Keratinocyte (primary cell): ENCODE data around the gene CDCA4. TPM values are rescaled to one million over a fixed set of nuclear protein-coding genes. Genes with fewer than 3 reads are reported as not detected.

Experiments
- DNase-seq: peaks from one replicate; pipeline ENCODE4 v3.0.0-alpha.2; 2011; ENCODE audit warnings: low read depth, missing footprints, low spot score
- FAIRE-seq: peaks from 2 replicates; lab custom pipeline; 2011; peaks lifted over from hg19 to GRCh38; lab: Jason Lieb, UNC
- H2AFZ ChIP-seq: 2 replicates; pipeline ENCODE4 v1.6.0; 2012; ENCODE audit warnings: low read length, control low read depth, inconsistent platforms; ENCODE audit not compliant: control insufficient read depth
- H3K27ac ChIP-seq: 2 replicates; pipeline ENCODE4 v1.5.1; 2011; ENCODE audit warnings: low read length; ENCODE audit not compliant: control insufficient read depth, insufficient read depth
- H3K27me3 ChIP-seq: 3 replicates; pipeline ENCODE4 v1.6.0; 2011; ENCODE audit warnings: low read length; ENCODE audit not compliant: control insufficient read depth, insufficient read depth; ENCODE audit errors: extremely low read depth
- H3K36me3 ChIP-seq, 2 experiments: 2 replicates in 1 of 2; 3 replicates in 1 of 2; pipeline ENCODE4 v1.5.1; 2011; ENCODE audit warnings: low read length in 2 of 2, mild to moderate bottlenecking in 1 of 2; ENCODE audit not compliant: control insufficient read depth in 2 of 2, insufficient read depth in 2 of 2; ENCODE audit errors: extremely low read depth in 1 of 2
- H3K4me1 ChIP-seq: 3 replicates; pipeline ENCODE4 v1.5.1; 2011; ENCODE audit warnings: low read length; ENCODE audit not compliant: control insufficient read depth, insufficient read depth; ENCODE audit errors: extremely low read depth
- H3K4me2 ChIP-seq: 3 replicates; pipeline ENCODE4 v1.6.0; 2011; ENCODE audit warnings: low read depth, low read length; ENCODE audit not compliant: control insufficient read depth, insufficient read depth; ENCODE audit errors: extremely low read depth
- H3K4me3 ChIP-seq, 3 experiments: fragments of 200-600 bp in 1 of 3; sonication (generic) in 1 of 3; 2 replicates in 2 of 3; 3 replicates in 1 of 3; pipeline ENCODE4 v1.5.1; 2011 to 2016; ENCODE audit warnings: low read length in 3 of 3, mild to moderate bottlenecking in 3 of 3, control low read depth in 2 of 3, inconsistent platforms in 1 of 3, low read depth in 1 of 3, mixed read lengths in 1 of 3, mixed run types in 1 of 3, moderate library complexity in 1 of 3; ENCODE audit not compliant: control insufficient read depth in 2 of 3, insufficient read depth in 2 of 3; ENCODE audit errors: extremely low read depth in 1 of 3
- H3K79me2 ChIP-seq: 2 replicates; pipeline ENCODE4 v1.6.0; 2012; ENCODE audit warnings: low read length; ENCODE audit not compliant: control insufficient read depth, insufficient read depth
- H3K9ac ChIP-seq: 3 replicates; pipeline ENCODE4 v1.6.0; 2011; ENCODE audit warnings: low read length; ENCODE audit not compliant: control insufficient read depth, insufficient read depth; ENCODE audit errors: extremely low read depth
- H3K9me1 ChIP-seq: 3 replicates; pipeline ENCODE4 v1.6.0; 2011; ENCODE audit warnings: low read length; ENCODE audit not compliant: control insufficient read depth, insufficient read depth; ENCODE audit errors: extremely low read depth
- H3K9me3 ChIP-seq: 2 replicates; pipeline ENCODE4 v1.5.1; 2012; ENCODE audit warnings: low read depth, low read length; ENCODE audit not compliant: control insufficient read depth
- H4K20me1 ChIP-seq: 3 replicates; pipeline ENCODE4 v1.6.0; 2011; ENCODE audit warnings: low read length; ENCODE audit not compliant: control insufficient read depth, insufficient read depth; ENCODE audit errors: extremely low read depth
- EZH2 ChIP-seq: IDR thresholded peaks from one replicate; pipeline ENCODE4 v1.6.1; 2012; ENCODE audit warnings: inconsistent platforms, mild to moderate bottlenecking, low read length, moderate library complexity
- dilution Hi-C: fragments of 300-500 bp; cut with MboI; formaldehyde crosslinking; loops from one replicate; pipeline ENCODE4 v1.7.0; 2020; ENCODE audit warnings: low sequenced_read_pairs; ENCODE audit not compliant: extremely low pct_ligation_motif_present
- polyA plus RNA-seq, 5 experiments: library from polyadenylated mRNA; depleted of rRNA in 3 of 5; stranded (reverse) in 3 of 5; stranded (forward) in 1 of 5; unstranded in 1 of 5; fragments of >200 nt; gene quantifications; 1 replicate in 1 of 5; 2 replicates in 3 of 5; 3 replicates in 1 of 5; pipeline versions ENCODE4 v1.2.1 to v1.2.3, GENCODE V29; 2011 to 2012; ENCODE audit warnings: missing spikeins in 2 of 5, low read depth in 1 of 5, low replicate concordance in 1 of 5
- TF ChIP-seq, protein P1 (sequence below), 3 experiments: IDR thresholded peaks in 1 of 3; conservative IDR thresholded peaks in 1 of 3; optimal IDR thresholded peaks in 1 of 3; 2 replicates in 2 of 3; 3 replicates in 1 of 3; pipeline versions ENCODE3 to v1.5.1; 2011; ENCODE audit warnings: low read length in 3 of 3, mild to moderate bottlenecking in 3 of 3, moderate library complexity in 2 of 3, control low read depth in 1 of 3, inconsistent platforms in 1 of 3; ENCODE audit not compliant: insufficient read depth in 2 of 3; ENCODE audit errors: extremely low read depth in 1 of 3

The CDCA4 gene
- polyA plus RNA-seq, 1 donor (not counting 4 experiments of a cell fraction or from before 2014, with no cell fraction given): 35.7 TPM

DNA sequence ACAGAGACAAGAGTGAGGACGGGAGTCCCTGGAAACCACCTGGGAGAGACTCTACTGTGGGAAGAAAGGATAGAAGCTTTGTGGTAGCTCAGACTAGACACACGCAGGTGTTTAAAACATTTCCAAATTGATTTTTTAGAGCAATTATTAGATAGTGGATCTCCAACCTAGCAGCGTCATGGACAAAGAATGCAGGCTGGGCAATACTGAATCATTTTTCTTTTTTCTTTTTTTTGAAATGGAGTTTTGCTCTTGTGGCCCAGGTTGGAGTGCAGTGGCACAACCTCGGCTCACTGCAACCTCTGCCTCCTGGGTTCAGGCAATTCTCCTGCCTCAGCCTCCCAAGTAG lies 31.2 kb upstream of the CDCA4 start:
- Histone ChIP-seq H3K4me1 (no peaks in the 10 kb centered on the region), H4K20me1 (no peaks in the 10 kb centered on the region), H3K79me2 (no peaks in the 10 kb centered on the region), H3K36me3 (peaks cover 0 to 22% of the 10 kb centered on the region in 2 experiments), H3K27me3 (no peaks in the 10 kb centered on the region), H3K4me3 (no peak overlapping the region), H3K27ac (no peak overlapping the region), H3K9ac (no peak overlapping the region), H2AFZ (no peak overlapping the region), H3K4me2 (no peak overlapping the region), H3K9me3 (no peaks in the 10 kb centered on the region), H3K9me1 (no peaks in the 10 kb centered on the region)
- dilution Hi-C loops: no loop called here
- no peak for TF ChIP-seq EZH2
- TF ChIP-seq, protein P1, sequence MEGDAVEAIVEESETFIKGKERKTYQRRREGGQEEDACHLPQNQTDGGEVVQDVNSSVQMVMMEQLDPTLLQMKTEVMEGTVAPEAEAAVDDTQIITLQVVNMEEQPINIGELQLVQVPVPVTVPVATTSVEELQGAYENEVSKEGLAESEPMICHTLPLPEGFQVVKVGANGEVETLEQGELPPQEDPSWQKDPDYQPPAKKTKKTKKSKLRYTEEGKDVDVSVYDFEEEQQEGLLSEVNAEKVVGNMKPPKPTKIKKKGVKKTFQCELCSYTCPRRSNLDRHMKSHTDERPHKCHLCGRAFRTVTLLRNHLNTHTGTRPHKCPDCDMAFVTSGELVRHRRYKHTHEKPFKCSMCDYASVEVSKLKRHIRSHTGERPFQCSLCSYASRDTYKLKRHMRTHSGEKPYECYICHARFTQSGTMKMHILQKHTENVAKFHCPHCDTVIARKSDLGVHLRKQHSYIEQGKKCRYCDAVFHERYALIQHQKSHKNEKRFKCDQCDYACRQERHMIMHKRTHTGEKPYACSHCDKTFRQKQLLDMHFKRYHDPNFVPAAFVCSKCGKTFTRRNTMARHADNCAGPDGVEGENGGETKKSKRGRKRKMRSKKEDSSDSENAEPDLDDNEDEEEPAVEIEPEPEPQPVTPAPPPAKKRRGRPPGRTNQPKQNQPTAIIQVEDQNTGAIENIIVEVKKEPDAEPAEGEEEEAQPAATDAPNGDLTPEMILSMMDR (optimal IDR thresholded peaks at IDR 0.05 in 1 of 3, IDR thresholded peaks at IDR 0.05 in 1 of 3, conservative IDR thresholded peaks at IDR 0.05 in 1 of 3; ENCODE audit: extremely low read depth in 1 of 3, insufficient read depth in 2 of 3, low read length in 3 of 3): no peak
- DNase-seq (no peak), FAIRE-seq (no peak)

DNA sequence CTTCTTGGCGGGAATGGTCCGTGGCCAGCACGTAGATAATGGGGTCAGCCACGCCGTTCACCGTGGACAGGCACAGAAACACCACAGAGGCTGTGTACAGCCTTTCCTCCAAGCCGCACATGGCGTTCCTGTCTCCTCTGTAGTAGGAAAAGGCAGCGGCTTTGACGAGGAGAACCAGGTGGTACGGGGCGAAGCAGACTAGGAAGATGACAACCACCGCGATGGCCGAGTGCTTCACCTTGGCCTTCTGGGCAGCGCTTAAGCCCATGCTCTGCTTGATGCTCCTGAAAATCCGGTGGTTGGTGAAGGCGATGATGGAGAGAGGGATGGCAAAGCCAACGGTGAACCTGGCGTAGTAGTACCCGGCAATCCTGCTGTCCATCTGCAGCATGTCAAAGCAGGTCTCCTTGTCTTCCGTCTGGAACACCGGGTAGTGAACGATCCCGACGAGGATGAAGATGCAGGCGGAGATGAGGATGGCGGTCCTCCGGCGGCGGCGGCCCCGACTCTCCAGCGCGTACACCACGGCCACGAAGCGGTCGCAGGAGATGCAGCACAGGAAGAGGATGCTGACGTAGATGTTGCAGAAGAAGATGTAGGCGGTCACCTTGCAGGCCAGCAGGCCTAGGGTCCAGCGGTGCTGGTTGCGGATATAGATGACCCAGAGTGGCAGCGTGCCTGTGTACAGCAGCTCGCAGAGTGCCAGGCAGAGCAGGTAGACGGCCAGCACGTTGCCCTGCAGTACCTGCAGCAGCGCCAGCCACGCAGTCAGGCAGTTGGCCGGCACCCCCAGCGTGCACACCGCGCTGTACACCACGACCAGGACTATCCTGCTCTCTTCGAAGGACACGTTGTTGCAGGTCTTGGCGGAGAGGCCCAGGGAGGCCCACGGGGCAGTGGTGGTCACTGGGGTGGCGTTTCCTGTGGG lies 30.6 kb upstream of the CDCA4 start:
- no peak overlapping the region for H3K4me3 ChIP-seq
- H3K27ac ChIP-seq: no peak overlapping the region
- TF ChIP-seq, protein P1 (optimal IDR thresholded peaks at IDR 0.05 in 1 of 3, IDR thresholded peaks at IDR 0.05 in 1 of 3, conservative IDR thresholded peaks at IDR 0.05 in 1 of 3; ENCODE audit: extremely low read depth in 1 of 3, insufficient read depth in 2 of 3, low read length in 3 of 3): no peak
- TF ChIP-seq EZH2: no peak
- H3K9me3 ChIP-seq: no peaks in the 10 kb centered on the region
- dilution Hi-C loops: no loop called here
- no peak overlapping the region for H3K4me2 ChIP-seq
- H3K9ac ChIP-seq: no peak overlapping the region
- no peaks in the 10 kb centered on the region for H3K9me1 ChIP-seq
- H3K36me3 ChIP-seq: peaks cover 0 to 22% of the 10 kb centered on the region in 2 experiments
- FAIRE-seq (no peak), DNase-seq (no peak)
- no peak overlapping the region for H2AFZ ChIP-seq
- no peaks in the 10 kb centered on the region for H3K27me3 ChIP-seq
- H3K79me2 ChIP-seq: no peaks in the 10 kb centered on the region
- no peaks in the 10 kb centered on the region for H3K4me1 ChIP-seq
- H4K20me1 ChIP-seq: no peaks in the 10 kb centered on the region
